C4-2B (cell line): Measurements from ENCODE around the gene KLHL8.

Experiments
- H3K27ac ChIP-seq: fragments of 450-650 bp; 2 replicates; pipeline ENCODE4 v1.5.1; 2017
- CTCF ChIP-seq: fragments of 450-650 bp; conservative IDR thresholded peaks from 2 replicates; pipeline ENCODE4 v1.5.1; 2017; ENCODE audit warnings: mild to moderate bottlenecking
- ZFX ChIP-seq: fragments of 450-650 bp; IDR thresholded peaks from 2 replicates; pipeline ENCODE4 v1.6.1; 2017

KLHL8 gene

GRCh38 chr4:87130985-87131703, 89.3 kb downstream of the KLHL8 start:
- H3K27ac ChIP-seq, result no peak overlapping the region
- TF ChIP-seq CTCF, result no peak
- no peak for TF ChIP-seq ZFX

- no peak overlapping the region for H3K27ac ChIP-seq
- TF ChIP-seq ZFX (no peak), CTCF (no peak)
Measured at GRCh38 chr4:87129681-87130080, 90.7 kb downstream of the KLHL8 start.

- TF ChIP-seq ZFX (no peak), CTCF (no peak)
- H3K27ac ChIP-seq, result no peak overlapping the region
Measured at GRCh38 chr4:87128006-87128705, 92.3 kb downstream of the KLHL8 start.

GRCh38 chr4:87126056-87126455, 94.4 kb downstream of the KLHL8 start:
- TF ChIP-seq CTCF (no peak), ZFX (no peak)
- H3K27ac ChIP-seq, result no peak overlapping the region

GRCh38 chr4:87122252-87122651, 98.2 kb downstream of the KLHL8 start:
- H3K27ac ChIP-seq, result no peak overlapping the region
- no peak for TF ChIP-seq CTCF
- no peak for TF ChIP-seq ZFX

- TF ChIP-seq CTCF (no peak), ZFX (no peak)
- no peak overlapping the region for H3K27ac ChIP-seq
Measured at GRCh38 chr4:87121341-87122065, 98.9 kb downstream of the KLHL8 start.
